GM19438 (cell line): ENCODE results near the gene IRAK3.
A peak's percentile ranks its signal among the peaks of the same experiment; 100 is the strongest.

ENCODE experiments used
- ATAC-seq: cut with Tn5 transposase; IDR thresholded peaks from one replicate; pipeline ENCODE4 v1.9.1; 2021; ENCODE audit warnings: low read depth; ENCODE audit not compliant: unreplicated experiment

The IRAK3 gene

GRCh38 chr12:66188584-66189485 lies at the start of gene IRAK3:
IRAK3 (plus strand) TSS chr12:66189214; CDS start chr12:66189300, 86 bp downstream.
- ATAC-seq, result peak; percentile 61

GRCh38 chr12:66139328-66139727 lies 49.7 kb upstream of the IRAK3 start:
- no peak for ATAC-seq

GRCh38 chr12:66140731-66141130 lies 48.3 kb upstream of the IRAK3 start:
- ATAC-seq, result no peak

GRCh38 chr12:66141299-66141698 lies 47.7 kb upstream of the IRAK3 start:
- no peak for ATAC-seq

GRCh38 chr12:66142826-66143225 lies 46.2 kb upstream of the IRAK3 start:
- ATAC-seq, result no peak

- no peak for ATAC-seq
Observed at GRCh38 chr12:66143868-66144267, 45.1 kb upstream of the IRAK3 start.

GRCh38 chr12:66144791-66145754 lies 43.9 kb upstream of the IRAK3 start:
- ATAC-seq, result no peak

GRCh38 chr12:66149702-66150398 lies 39.2 kb upstream of the IRAK3 start:
- ATAC-seq, result no peak

GRCh38 chr12:66152732-66153131 lies 36.3 kb upstream of the IRAK3 start:
- ATAC-seq, result no peak

GRCh38 chr12:66154776-66155175 lies 34.2 kb upstream of the IRAK3 start:
- ATAC-seq, result no peak

GRCh38 chr12:66156654-66157053 lies 32.4 kb upstream of the IRAK3 start:
- ATAC-seq, result no peak

GRCh38 chr12:66159123-66159522 lies 29.9 kb upstream of the IRAK3 start:
- no peak for ATAC-seq

- no peak for ATAC-seq
Observed at GRCh38 chr12:66160704-66161103, 28.3 kb upstream of the IRAK3 start.

- ATAC-seq, result no peak
Observed at GRCh38 chr12:66162701-66163100, 26.3 kb upstream of the IRAK3 start.

GRCh38 chr12:66163289-66163688 lies 25.7 kb upstream of the IRAK3 start:
- ATAC-seq, result no peak

- no peak for ATAC-seq
Observed at GRCh38 chr12:66164349-66164821, 24.6 kb upstream of the IRAK3 start.

GRCh38 chr12:66165141-66165540 lies 23.9 kb upstream of the IRAK3 start:
- ATAC-seq, result no peak

GRCh38 chr12:66166561-66166960 lies 22.5 kb upstream of the IRAK3 start:
- ATAC-seq, result no peak

GRCh38 chr12:66168410-66168809 lies 20.6 kb upstream of the IRAK3 start:
- no peak for ATAC-seq
